Skeletal muscle tissue (tissue), 4 donors: ENCODE results near the gene PUS7. TPM values are rescaled to one million over a fixed set of nuclear protein-coding genes. Genes with fewer than 3 reads are reported as not detected.
"Not testable (repeated sequence)": the region's sequence is repeated elsewhere in the genome, so short reads cannot be mapped to it uniquely, and the experiment has no call there.

Experiments
- H3K27ac ChIP-seq: one replicate; pipeline ENCODE4 v1.7.0; 2013; ENCODE audit warnings: mild to moderate bottlenecking, low read depth, low read length, inconsistent platforms
- H3K27me3 ChIP-seq, 3 donors: one replicate each; pipeline ENCODE4 v1.7.0; 2013; ENCODE audit warnings: low read length in 3 of 3; ENCODE audit not compliant: control insufficient read depth in 3 of 3, insufficient read depth in 3 of 3
- H3K36me3 ChIP-seq, 3 donors: one replicate each; pipeline ENCODE4 v1.7.0; 2013; ENCODE audit warnings: low read length in 3 of 3; ENCODE audit not compliant: control insufficient read depth in 3 of 3, insufficient read depth in 3 of 3
- H3K4me1 ChIP-seq, 3 donors: one replicate each; pipeline ENCODE4 v1.7.0; 2013; ENCODE audit warnings: low read length in 3 of 3, mild to moderate bottlenecking in 3 of 3; ENCODE audit not compliant: control insufficient read depth in 3 of 3, insufficient read depth in 3 of 3
- H3K4me3 ChIP-seq, 3 donors: one replicate each; pipeline ENCODE4 v1.7.0; 2013; ENCODE audit warnings: low read length in 3 of 3
- H3K9ac ChIP-seq, 3 donors: one replicate each; pipeline ENCODE4 v1.7.0; 2013; ENCODE audit warnings: low read length in 3 of 3, mild to moderate bottlenecking in 3 of 3, moderate library complexity in 2 of 3, low read depth in 1 of 3
- H3K9me3 ChIP-seq, 3 donors: one replicate each; pipeline ENCODE4 v1.7.0; 2013; ENCODE audit warnings: low read length in 3 of 3; ENCODE audit not compliant: control insufficient read depth in 3 of 3
- total RNA-seq: library from RNA; depleted of rRNA; stranded (reverse); fragments of >200 nt; gene quantifications from one replicate; pipeline ENCODE4 v1.2.3, GENCODE V29; 2014
- donor health status: Osteomylitis.

PUS7 gene
- total RNA-seq, 1 donor from 2014 or later = 17.2 TPM

DNA sequence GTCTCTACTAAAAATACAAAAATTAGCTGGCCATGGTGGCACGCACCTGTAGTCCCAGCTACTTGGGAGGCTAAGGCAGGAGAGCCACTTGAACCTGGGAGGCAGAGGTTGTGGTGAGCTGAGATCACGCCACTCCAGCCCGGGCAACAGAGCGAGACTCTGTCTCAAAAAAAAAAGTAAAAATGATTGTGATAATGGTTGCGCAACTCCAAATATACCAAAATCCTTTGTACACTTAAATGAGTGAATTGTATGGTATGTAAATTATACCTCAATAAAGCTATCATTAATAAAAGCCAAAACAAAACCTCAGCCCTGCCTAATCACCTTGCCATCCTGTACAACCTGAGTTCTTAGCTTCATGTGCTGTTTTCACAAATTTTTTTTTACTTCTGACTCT, 71.2 kb downstream of the PUS7 start:
- H3K4me1 ChIP-seq, H3K27me3 ChIP-seq, H3K9me3 ChIP-seq, H3K9ac ChIP-seq, H3K36me3 ChIP-seq, H3K27ac ChIP-seq, H3K4me3 ChIP-seq: not testable (repeated sequence)

DNA sequence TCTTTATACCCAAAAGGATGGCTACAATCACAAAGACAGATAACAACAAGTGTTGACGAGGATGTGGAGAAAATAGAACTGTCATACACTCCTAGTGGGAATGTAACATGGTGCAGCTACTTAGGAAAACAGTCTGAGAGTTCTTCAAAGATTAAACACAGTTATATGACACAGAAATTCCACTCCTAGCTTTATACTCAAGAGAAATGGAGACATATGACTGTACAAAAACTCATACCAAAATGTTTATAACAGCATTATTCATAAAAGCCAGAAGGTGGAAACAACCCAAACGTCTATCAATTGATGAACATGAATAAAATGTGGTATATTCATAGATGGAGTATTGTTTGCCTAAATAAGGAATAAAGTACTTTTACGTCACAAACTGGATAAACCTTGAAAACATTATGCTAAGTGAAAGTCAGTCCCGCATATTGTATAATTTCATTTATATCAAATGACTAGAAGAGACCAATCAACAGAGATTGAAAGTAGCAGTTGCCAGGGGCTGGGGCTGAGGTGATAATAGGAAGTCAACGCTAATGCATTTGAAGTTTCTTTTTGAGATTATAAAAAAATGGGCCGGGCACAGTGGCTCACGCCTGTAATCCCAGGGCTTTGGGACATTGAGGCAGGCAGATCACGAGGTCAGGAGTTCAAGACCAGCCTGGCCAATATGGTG, 71.8 kb downstream of the PUS7 start:
- H3K36me3 ChIP-seq = no peaks in the 10 kb centered on the region
- no peak overlapping the region for H3K9ac ChIP-seq
- no peaks in the 10 kb centered on the region for H3K9me3 ChIP-seq
- no peak overlapping the region for H3K4me3 ChIP-seq
- H3K4me1 ChIP-seq = no peaks in the 10 kb centered on the region
- H3K27ac ChIP-seq = no peak overlapping the region
- H3K27me3 ChIP-seq = no peaks in the 10 kb centered on the region

- Histone ChIP-seq H3K36me3 (no peaks in the 10 kb centered on the region), H3K4me3 (no peak overlapping the region), H3K9me3 (no peaks in the 10 kb centered on the region), H3K27ac (no peak overlapping the region), H3K9ac (no peak overlapping the region), H3K4me1 (no peaks in the 10 kb centered on the region), H3K27me3 (no peaks in the 10 kb centered on the region)
Observed at GRCh38 chr7:105448181-105448580, 73.9 kb downstream of the PUS7 start.

GRCh38 chr7:105444342-105444987, 77.6 kb downstream of the PUS7 start:
- H3K4me1 ChIP-seq = no peaks in the 10 kb centered on the region
- no peak overlapping the region for H3K27ac ChIP-seq
- H3K9me3 ChIP-seq = no peaks in the 10 kb centered on the region
- H3K27me3 ChIP-seq = no peaks in the 10 kb centered on the region
- H3K36me3 ChIP-seq = no peaks in the 10 kb centered on the region
- H3K9ac ChIP-seq = no peak overlapping the region
- H3K4me3 ChIP-seq = no peak overlapping the region

- H3K9ac ChIP-seq, H3K4me3 ChIP-seq, H3K4me1 ChIP-seq, H3K9me3 ChIP-seq, H3K36me3 ChIP-seq, H3K27me3 ChIP-seq, H3K27ac ChIP-seq: not testable (repeated sequence)
Observed at GRCh38 chr7:105442214-105442613, 79.9 kb downstream of the PUS7 start.

GRCh38 chr7:105439174-105439893, 82.7 kb downstream of the PUS7 start:
- no peaks in the 10 kb centered on the region for H3K27me3 ChIP-seq
- no peak overlapping the region for H3K4me3 ChIP-seq
- H3K36me3 ChIP-seq = no peaks in the 10 kb centered on the region
- H3K27ac ChIP-seq = no peak overlapping the region
- no peak overlapping the region for H3K9ac ChIP-seq
- H3K4me1 ChIP-seq = no peaks in the 10 kb centered on the region
- H3K9me3 ChIP-seq = no peaks in the 10 kb centered on the region

DNA sequence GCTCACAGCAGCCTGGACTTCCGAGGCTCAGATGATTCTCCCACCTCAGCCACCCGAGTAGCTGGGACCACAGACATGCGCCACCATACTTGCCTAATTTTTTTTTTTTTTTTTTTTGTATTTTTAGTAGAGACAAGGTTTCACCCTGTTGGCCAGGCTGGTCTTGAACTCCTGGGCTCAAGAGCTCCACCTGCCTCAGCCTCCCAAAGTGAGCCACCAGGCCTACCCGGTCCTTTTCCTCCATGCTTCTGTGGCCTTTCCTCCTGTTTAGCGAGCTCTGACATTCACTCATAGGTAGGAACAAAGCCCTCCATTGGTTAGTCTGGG, 83.3 kb downstream of the PUS7 start:
- no peaks in the 10 kb centered on the region for H3K4me1 ChIP-seq
- no peak overlapping the region for H3K27ac ChIP-seq

GRCh38 chr7:105438254-105438653, 83.8 kb downstream of the PUS7 start:
- Histone ChIP-seq H3K9ac (no peak overlapping the region), H3K27me3 (no peaks in the 10 kb centered on the region), H3K4me1 (no peaks in the 10 kb centered on the region), H3K36me3 (no peaks in the 10 kb centered on the region), H3K9me3 (no peaks in the 10 kb centered on the region), H3K4me3 (no peak overlapping the region), H3K27ac (no peak overlapping the region)

More for the DNA sequence above, 83.3 kb downstream of the PUS7 start:
- Histone ChIP-seq H3K27me3 (no peaks in the 10 kb centered on the region), H3K9me3 (no peaks in the 10 kb centered on the region), H3K4me3 (no peak overlapping the region), H3K9ac (no peak overlapping the region), H3K36me3 (no peaks in the 10 kb centered on the region)

DNA sequence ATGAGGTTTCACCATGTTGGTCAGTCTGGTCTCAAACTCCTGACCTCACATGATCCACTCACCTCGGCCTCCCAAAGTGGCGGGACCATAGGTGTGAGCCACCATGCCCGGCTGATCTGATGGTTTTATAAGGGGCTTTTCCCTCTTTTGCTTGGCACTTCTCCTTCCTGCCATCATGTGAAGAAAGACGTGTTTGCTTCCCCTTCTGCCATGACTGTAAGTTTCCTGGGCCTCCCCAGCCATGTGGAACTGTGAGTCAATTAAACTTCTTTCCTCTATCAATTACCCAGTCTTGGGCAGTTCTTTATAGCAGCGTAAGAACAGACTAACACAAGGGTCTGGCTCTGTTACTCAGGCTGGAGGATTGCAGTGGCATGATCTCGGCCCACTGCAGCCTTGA, 84.7 kb downstream of the PUS7 start:
- not testable (repeated sequence) for H3K9ac ChIP-seq, H3K27ac ChIP-seq, H3K9me3 ChIP-seq, H3K27me3 ChIP-seq, H3K4me1 ChIP-seq, H3K4me3 ChIP-seq, H3K36me3 ChIP-seq
